Left cardiac atrium (tissue), 4 donors: ENCODE results near the gene ZSWIM9. TPM values are rescaled to one million over a fixed set of nuclear protein-coding genes. Genes with fewer than 3 reads are reported as not detected.
"Not testable (repeated sequence)": the region's sequence is repeated elsewhere in the genome, so short reads cannot be mapped to it uniquely, and the experiment has no call there.

Experiments used
- ATAC-seq, 2 donors: fragments of 200-7000 bp; cut with Tn5 transposase; one replicate each; pipeline ENCODE4 v1.9.1; 2020; ENCODE audit warnings: mild to moderate bottlenecking in 2 of 2, moderate library complexity in 2 of 2
- DNase-seq: peaks from one replicate; pipeline ENCODE4 v3.0.0-alpha.2; 2020
- intact Hi-C, 2 donors: fragments of 100-400 bp; cut with DNase I; formaldehyde crosslinking; loops; one replicate each; pipeline versions ENCODE4 v1.14.1 to v1.15.1; 2022 to 2023
- total RNA-seq, 2 donors: library from RNA; stranded (reverse); fragmentation: NEBNext Ultra II Directional; extraction: Animal tissue kit (Norgen Biotek cat#: 25700); gene quantifications; one replicate each; pipeline ENCODE4 v1.2.1, GENCODE V29; 2021
- donor health status: DM: no; HTN: yes; CAD: no.
- donor health status: DM: no; HTN: yes; CAD: no; lungs with severe emphysema.
- donor health status: DM: yes; HTN: yes; CAD: no.
- donor health status: Dilated cardiomyopathy.

ZSWIM9 gene
- total RNA-seq, 2 donors from 2014 or later, result 4.6 to 6.2 TPM

DNA sequence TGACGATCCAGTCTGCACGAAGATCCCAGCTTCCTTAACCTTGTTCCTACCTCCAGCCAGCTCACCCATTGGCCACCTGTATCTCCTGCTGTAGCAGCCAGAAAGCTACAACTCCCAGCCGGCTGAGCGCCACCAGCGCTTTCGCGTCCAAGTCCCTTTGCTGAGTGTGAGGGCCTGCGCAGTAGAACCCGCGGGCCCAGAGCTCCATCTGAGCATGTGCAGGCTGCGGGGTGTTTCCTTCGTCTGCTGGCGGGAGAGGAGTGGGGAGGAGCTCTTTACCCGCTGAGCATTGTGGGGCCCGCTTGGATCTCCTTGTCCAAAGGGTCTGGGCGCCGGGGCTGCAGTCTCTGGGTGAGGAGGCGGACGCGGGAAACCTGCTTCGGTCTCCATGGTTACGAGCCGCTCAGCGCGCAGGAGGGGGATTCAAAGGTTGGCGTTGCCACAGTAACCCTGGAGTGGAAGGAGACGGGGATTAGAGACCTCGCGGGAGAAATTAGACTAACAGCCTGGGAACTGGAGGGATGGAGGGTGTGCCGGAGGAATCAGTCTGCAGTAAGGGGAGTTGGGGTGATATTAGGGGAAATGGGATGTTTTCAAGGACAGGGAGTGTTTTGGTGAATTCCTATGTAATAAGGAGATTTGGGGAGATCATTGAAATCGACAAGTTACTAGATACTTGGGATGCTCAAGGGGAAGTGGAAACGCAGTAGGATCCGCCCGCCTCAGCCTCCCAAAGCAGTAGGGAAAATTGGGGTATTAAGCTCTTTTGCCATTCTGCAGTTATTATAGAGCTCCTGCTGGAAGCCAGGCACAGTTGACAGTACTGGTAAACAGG is 33.5 kb downstream of the ZSWIM9 start:
- intact Hi-C loops, result no loop called here
- ATAC-seq, result peak; percentile 100
- peak; percentile 95 for DNase-seq

DNA sequence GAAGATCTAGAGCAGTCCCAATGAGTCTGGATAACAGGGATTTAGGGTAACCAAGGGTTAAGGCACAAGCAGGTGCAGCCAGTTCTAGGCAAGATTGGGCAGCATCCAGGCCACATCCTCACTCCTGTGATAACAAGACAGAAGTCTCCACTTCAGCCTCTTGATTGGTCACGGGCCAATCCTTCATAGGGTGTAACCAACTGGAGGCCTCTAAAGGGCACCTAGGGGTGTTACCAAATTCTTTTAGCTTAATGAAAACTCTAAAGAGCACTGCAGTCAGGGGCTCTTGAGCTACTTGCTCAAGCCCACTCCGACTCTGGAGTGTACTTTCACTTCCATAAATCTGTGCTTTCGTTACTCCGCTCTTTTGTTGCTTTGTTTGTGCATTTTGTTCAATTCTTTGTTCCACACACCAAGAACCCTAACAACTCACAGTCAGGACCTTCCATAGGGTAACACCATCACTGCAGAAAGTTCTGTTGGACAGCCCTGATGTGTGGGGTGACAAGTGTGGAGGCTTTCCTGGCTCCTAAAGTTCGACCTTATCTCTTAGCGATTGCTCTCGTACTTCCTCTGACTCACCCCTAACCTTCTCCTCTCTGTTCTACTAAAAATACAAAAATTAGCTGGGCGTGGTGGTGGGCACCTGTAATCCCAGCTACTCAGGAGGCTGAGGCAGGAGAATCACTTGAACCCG is 36.1 kb downstream of the ZSWIM9 start:
- intact Hi-C loops, result no loop called here
- no peak for ATAC-seq
- DNase-seq, result no peak

DNA sequence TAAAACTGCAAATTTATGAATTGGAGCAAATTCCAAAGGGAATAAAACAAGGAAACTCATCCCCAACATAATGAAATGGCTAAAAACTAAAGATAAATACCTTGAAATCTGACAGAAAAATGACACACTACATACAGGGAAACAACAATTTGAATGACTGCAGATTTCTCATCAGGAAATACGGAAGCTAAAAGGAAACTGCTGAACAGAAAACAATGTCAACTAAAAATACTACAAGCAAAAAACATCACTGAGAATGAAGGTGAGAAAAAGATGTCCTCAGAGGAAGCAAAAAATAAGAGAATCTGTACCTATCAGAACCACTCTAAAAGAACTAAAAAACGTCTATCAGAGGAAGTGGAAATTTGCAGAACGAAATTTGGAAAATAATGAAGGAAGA is 39.5 kb downstream of the ZSWIM9 start:
- ATAC-seq, result no peak
- intact Hi-C loops, result no loop called here

DNA sequence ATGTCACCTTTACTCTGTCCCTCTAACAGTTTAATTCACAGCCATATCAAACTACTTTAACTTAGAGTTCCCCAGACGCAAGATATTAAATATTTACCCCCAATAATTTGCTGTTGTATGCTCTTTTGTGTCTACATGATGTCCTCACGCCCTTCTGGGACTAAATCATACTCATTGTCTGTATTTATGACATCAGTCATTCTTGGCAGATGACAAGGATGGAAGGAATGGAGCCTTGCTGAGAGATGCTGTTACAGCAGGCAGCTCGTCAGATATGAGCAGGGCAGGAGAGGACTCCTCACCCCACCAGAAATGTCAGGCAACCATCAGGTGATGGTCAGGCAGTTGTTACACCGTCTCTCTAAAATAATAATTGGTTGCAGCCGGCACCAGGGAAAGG is 43.5 kb downstream of the ZSWIM9 start:
- DNase-seq (no peak), ATAC-seq (no peak)
- intact Hi-C loops, result no loop called here

More for the DNA sequence above, 39.5 kb downstream of the ZSWIM9 start:
- no peak for DNase-seq

DNA sequence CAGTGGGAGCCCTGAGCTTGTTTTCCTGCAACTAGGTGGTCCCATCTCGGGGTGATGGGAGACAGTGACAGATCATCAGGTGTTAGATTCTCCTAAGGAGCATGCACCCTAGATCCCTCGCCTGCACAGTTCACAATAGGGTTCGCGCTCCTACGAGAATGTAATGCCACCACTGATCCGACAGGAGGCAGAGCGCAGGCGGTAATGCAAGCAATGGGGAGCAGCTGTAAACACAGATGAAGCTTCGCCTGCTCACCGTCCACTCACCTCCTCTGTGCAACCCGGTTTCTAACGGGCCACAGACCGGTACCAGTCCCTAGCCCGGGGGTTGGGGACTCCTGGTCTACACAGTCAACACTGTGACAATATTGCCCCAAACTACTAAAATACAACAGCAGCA is 46.5 kb downstream of the ZSWIM9 start:
- intact Hi-C loops, result no loop called here
- DNase-seq (no peak), ATAC-seq (no peak)

DNA sequence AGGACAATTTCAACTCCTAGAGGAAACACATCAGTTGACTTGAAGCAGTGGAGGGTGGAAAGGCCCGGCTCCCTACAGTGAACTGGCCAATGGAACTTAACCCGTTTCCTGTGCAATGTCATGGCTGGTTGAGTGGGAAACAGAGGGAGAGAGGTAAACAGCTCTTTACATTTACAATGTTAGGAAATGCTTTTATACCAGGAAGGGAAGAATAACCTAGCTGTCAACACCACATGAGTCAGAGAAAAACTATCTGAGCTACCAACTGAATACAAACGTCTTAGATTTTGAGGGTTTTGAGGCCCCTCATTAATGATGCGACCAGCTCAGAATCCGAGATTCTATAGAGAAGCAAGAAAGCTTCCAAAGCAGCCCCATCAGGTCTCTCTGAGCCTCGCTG is 48.5 kb downstream of the ZSWIM9 start:
- no peak for ATAC-seq
- DNase-seq, result no peak
- intact Hi-C loops, result no loop called here

DNA sequence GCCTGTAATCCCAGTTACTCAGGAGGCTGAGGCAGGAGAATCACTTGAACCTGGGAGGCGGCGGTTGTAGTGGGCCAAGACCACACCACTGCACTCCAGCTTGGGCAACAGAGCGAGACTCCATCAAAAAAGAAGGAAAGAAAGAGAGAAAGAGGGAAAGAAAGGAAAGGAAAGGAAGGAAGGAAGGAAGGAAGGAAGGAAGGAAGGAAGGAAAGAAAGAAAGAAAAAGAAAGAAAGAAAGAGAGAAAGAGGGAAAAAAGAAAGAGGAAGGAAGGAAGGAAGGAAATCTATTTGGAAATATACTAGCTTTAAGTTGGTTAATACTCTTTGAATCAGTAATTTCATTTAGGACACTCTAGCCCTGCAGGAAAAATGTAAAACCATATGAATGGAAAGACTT is 50.3 kb downstream of the ZSWIM9 start:
- ATAC-seq, DNase-seq, intact Hi-C loops: not testable (repeated sequence)

DNA sequence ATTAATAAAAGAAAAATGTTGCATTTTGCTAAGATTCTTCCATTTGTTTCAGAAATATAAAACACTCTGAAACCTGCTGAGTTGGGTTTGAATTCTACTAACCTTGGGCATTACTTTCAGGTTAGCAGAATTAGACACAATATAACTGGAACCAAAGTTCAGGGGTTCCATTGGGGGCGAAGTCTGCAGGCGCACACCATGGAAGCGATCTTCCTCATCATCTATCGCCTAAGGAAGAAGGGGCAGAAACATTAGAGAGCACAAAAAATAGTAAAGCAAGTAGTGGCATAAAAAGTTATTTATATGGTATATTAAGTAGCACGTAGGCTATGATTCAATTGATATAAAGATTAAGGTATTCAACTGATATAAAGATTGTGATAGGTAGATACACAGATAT is 51.1 kb downstream of the ZSWIM9 start:
- DNase-seq (no peak), ATAC-seq (no peak)
- intact Hi-C loops, result no loop called here

DNA sequence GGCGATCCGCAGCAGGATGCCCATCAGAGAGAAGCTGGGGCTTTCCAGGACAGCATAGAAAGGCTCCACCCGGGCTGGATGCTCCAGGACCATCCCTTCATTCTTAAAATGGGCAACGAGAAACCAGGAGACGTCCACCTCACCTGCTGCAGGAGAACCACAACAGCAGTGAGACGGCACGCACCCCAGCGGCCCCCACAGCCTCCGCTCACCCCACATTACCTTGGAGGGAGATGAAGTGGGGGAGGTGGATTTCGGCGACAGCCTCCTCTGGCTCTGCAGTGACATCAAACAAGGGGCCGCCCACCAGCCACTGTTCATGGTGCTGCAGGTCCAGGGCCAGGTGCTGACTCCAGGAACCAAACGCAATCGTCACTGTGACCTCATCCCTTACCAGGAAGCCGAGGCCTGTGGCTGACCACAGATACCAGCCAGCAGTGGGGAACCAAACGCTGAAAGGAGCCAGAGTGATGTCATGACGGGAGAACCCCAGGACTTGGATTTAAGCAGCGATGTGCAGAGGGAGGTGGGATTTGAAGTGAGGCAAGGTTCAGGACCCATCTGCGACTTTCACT is 60.2 kb downstream of the ZSWIM9 start:
- DNase-seq (no peak), ATAC-seq (no peak)
- intact Hi-C loops, result no loop called here

DNA sequence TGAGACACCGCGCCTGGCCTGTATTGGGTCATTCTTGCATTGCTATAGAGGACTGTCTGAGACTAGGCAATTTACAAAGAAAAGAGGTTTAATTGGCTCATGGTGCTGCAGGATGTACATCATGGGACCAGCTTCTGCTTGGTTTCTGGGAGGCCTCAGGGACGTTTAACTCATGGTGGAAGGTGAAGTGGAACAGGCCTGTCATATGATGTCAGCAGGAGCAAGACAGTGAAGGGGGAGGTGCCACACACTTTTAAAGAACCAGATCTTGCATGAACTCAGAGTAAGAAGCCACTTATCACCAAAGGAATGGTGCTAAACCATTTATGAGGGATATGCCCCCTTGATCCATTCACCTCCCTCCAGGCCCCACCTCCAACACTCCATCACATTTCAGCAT is 66.6 kb downstream of the ZSWIM9 start:
- DNase-seq (no peak), ATAC-seq (no peak)
- intact Hi-C loops, result no loop called here

DNA sequence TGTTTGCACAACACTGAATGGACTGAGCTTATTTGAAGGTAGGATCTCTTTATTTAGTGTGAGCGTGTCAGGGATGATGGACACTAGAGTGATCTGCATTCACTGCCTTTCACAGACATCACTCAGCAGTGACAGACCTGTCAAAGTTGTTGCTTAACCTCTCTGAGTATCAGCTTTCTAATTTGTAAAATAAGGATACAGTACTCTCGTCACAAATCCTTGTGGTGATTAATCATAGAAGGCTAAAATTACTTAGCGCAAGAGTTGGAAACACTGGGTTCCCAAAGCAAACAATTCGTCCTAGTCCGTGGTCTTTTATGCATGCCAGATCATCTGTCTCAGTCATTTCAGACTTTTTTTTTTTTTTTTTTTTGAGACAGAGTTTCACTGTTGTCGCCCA is 68.6 kb downstream of the ZSWIM9 start:
- no peak for ATAC-seq
- intact Hi-C loops, result no loop called here
- DNase-seq, result no peak

DNA sequence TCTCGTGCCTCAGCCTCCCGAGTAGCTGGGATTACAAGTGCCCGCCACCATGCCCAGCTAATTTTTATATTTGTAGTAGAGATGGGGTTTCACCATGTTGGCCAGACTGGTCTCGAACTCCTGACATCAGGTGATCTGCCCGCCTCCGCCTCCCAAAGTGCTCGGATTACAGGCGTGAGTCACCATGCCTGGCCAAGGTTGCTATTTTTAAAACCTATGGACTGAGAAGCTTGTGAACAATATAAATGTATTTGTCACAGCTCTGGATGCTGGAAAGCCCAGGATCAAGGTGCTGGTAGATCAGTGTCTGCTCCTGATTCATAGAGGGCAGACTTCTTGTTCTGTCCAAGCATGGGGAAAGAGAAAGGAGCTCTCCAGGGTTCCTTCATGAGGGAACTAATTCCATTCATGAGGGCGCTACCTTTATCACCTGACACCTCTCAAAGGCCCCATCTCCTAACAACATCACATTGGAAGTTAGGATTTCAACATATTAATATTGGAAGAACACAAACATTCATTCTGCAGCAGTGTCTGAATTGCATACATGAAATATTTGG is 69.2 kb downstream of the ZSWIM9 start:
- intact Hi-C loops, result no loop called here
- DNase-seq (no peak), ATAC-seq (no peak)

DNA sequence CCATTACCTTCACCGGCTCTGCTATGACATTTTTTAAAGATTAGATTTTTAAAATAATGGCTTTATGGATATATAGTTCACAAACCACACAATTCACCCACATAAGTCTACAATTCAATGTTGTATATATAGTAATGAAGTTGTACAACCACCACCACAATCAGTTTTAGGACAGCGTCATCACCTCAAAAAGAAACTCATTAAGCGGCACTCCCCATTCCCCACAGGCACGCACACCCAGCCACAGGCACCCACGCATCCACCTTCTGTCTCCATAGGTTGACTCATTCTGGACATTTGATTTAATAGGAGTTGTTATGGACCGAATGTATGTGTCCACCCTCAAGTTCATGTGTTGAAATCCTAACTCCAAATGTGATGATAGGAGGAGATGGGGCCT is 71.3 kb downstream of the ZSWIM9 start:
- intact Hi-C loops, ATAC-seq, DNase-seq: not testable (repeated sequence)

DNA sequence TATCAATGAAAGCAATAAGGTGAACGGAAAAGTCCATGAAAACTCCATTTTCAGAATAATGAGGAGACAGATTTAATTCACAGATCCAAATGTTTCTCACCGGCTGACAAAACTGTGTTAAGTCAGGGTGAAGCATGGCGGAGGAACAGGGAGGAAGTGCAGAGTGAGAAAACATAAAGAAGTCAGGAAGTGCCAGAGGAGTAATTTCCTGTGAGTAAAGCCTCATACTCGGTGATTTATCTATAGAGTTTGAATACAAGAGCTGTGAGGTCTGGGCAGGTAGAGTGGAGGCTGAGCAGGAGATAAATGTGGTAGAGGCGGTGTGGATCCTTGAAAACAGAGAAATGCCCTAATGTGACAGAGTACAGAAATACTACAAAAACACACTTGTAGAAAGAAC is 73.8 kb downstream of the ZSWIM9 start:
- no peak for DNase-seq
- intact Hi-C loops, result no loop called here
- ATAC-seq, result no peak

DNA sequence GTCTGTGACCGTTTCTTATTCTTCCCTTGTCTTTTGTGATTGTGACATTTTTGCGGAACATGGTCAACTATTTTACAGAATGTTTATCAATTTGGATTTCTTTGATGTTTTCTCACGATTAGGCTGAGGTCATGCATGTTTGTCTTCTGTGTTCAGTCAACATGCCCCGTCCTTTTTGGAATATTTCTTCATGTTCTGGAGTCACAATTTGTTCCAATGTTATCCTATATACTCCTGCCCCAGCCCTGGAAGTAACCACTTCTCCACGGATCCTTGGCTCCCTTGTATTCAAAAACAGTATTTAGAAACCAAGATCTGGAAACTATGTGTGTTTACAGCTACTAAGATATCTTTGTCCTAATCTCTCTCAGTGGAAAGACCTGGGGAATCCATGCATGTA is 75.6 kb downstream of the ZSWIM9 start:
- ATAC-seq (no peak), DNase-seq (no peak)
- intact Hi-C loops, result no loop called here

DNA sequence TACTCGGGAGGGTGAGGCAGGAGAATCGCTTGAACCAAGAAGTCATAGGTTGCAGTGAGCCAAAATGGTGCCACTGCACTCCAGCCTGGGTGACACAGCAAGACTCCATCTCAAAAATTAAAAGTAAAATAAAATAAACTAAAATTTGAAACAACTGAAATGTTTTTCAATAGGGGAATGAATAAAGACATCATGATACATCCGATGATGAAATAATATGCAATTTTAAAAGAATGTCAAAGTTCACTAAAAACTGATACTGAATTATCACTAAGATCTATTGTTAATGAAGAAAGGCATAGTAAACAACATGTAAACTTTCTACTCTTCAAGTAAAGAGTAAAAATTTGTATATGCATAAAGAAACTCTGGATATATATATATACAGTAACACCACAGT is 76.7 kb downstream of the ZSWIM9 start:
- DNase-seq (no peak), ATAC-seq (no peak)
- intact Hi-C loops, result no loop called here
